Activated naive CD4-positive, alpha-beta T cell treated with anti-CD3 and anti-CD28 coated beads, Interleukin-2, amount 50 U/mL, for 72 hours (primary cell): ENCODE data around the gene LHPP. TPM values are rescaled to one million over a fixed set of nuclear protein-coding genes. Genes with fewer than 3 reads are reported as not detected.

Experiments
- ATAC-seq, 2 donors: fragments of 150-1000 bp; cut with Tn5 transposase; 2 replicates each; pipeline ENCODE4 v1.10.0; 2021; ENCODE audit warnings: mild to moderate bottlenecking in 2 of 2, moderate library complexity in 2 of 2
- DNase-seq, 2 donors: peaks; one replicate each; pipeline ENCODE4 v3.0.0; 2021 to 2022; ENCODE audit warnings: low spot score in 2 of 2
- H3K27ac Mint-ChIP-seq, 2 donors: one replicate each; pipeline ENCODE4 v1.8.0; 2022; ENCODE audit warnings: mild to moderate bottlenecking in 2 of 2, mixed read lengths in 2 of 2
- H3K36me3 Mint-ChIP-seq, 2 donors: one replicate each; pipeline ENCODE4 v1.8.0; 2022; ENCODE audit warnings: mixed read lengths in 2 of 2
- H3K9me3 Mint-ChIP-seq, 2 donors: one replicate each; pipeline ENCODE4 v1.8.0; 2022; ENCODE audit warnings: mixed read lengths in 2 of 2
- total RNA-seq, 2 donors: library from RNA; stranded (reverse); gene quantifications; one replicate each; pipeline ENCODE4 v1.2.3, GENCODE V29; 2022

Gene LHPP
- total RNA-seq, 2 donors from 2014 or later, result 12.5 to 13.0 TPM

DNA sequence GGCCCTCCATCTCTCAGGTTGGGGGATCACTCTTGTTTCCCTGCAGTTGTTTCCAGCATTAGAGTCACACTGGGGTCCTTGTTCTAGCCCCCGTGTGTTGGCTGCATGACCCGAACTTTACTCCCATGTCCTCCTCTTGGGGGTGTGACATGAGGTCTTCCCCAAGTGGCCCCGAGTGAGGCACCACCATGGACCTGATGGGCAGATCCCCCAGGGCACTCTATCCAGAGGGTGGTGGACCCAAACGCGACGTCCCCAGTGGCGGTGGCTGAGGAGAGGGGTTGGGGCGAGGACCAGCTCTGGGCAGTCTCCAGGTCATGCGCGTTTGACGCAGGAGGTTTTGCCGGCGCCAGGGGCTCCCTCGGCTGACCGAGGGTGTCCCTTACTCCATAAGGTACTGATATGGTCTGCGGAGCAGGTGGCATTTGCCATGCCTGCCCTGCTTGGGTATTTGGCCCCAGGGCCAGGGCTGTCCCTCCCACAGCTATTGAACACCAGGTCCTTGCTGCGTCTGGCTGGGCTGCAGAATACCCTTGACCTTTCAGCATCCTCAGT, 131.9 kb downstream of the LHPP start:
- peaks cover 5% of the 10 kb centered on the region in 2 donors for H3K36me3 Mint-ChIP-seq
- ATAC-seq, result no peak
- DNase-seq, result no peak
- no peak overlapping the region for H3K27ac Mint-ChIP-seq
- peaks cover 0 to 6% of the 10 kb centered on the region in 2 donors for H3K9me3 Mint-ChIP-seq

DNA sequence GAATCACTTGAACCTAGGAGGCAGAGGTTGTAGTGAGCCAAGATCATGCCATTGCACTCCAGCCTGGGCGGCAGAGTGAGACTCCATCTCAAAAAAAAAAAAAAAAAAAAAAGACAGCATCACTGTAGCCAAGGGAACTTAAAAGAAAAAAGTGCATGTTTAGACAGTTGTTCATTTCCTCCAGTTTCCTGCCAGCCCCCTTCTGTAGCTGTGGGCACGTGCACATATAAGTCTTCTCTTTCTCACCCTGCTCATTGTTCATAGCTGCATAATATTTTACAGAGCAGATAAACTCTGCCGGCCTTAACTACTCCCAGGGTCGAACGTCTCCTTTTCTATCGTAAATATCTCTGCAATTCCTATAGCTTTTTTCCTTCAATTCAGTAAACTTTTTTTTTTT, 132.6 kb downstream of the LHPP start:
- Mint-ChIP-seq H3K27ac (no peak overlapping the region), H3K36me3 (peaks cover 5% of the 10 kb centered on the region in 2 donors), H3K9me3 (peaks cover 0 to 6% of the 10 kb centered on the region in 2 donors)
- ATAC-seq (no peak), DNase-seq (no peak)

DNA sequence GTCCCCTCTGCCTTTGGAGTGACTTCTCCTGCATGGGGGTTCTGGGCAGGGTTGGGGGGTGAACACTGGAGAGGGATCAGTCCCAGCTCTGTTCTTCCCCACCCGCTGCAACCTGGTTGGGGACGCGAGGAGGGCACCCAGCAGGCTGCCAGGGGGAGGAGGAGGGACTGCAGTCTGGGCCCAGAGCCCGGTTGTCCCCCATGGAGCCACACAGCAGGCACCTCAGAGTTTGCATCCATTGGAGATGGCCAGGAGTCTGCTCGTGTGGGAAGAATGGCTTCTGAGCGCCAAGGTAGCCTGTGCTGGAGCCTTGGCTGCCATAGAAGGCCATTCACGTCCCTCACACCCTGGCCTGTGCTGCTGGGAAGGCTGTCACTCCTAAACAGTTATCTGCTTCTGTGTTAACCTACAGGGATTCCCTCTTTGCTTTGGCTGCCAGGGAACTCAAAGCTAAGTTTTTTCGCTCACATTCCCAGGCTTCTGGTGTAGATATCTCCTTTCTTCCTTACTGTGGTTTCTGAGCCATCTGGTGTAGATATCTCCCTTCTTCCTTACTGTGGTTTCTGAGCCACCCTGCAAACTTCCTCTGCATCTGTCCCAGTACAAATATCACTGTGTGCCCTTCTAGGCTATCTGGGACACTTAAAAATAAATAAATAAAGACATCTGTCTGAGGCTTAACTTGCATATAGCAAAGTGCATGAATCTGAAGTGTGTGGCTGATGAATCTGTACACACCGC, 133.7 kb downstream of the LHPP start:
- Mint-ChIP-seq H3K36me3 (peaks cover 5% of the 10 kb centered on the region in 2 donors), H3K27ac (no peak overlapping the region), H3K9me3 (peaks cover 0 to 6% of the 10 kb centered on the region in 2 donors)
- ATAC-seq (no peak), DNase-seq (no peak)

DNA sequence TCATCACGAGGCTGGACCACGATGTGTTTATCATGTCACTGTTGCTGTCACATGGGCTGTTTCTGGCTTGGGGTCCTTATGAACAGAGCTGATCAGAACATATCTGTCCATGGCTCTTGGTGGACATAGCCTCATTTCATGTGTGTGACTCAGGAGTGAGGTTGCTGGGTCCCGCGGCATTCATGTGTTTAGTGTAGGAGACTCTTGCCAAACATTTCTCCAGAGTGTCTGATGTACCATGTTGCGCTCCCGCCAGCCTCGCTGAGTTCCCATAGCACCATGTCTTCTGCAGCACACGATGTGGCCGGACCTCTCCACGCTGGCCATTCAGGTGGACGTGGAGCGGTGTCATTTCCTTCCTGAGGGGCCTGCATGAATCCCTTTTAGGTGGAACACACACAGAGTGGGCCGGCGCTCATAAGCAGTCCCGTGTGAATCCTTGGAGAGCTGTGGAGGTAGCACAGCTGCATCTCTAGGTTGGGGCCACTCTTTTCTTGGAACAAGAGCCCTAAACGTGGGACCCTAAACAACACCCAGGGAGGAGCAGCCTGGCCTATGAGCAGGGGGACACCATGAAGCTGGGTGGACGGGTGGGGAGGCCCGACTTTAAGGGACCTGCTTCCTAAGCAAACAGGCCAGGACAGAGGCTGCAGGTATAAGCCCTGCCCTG, 134.6 kb downstream of the LHPP start:
- ATAC-seq, result no peak
- Mint-ChIP-seq H3K36me3 (peaks cover 5% of the 10 kb centered on the region in 2 donors), H3K27ac (no peak overlapping the region), H3K9me3 (peaks cover 0 to 6% of the 10 kb centered on the region in 2 donors)
- no peak for DNase-seq

DNA sequence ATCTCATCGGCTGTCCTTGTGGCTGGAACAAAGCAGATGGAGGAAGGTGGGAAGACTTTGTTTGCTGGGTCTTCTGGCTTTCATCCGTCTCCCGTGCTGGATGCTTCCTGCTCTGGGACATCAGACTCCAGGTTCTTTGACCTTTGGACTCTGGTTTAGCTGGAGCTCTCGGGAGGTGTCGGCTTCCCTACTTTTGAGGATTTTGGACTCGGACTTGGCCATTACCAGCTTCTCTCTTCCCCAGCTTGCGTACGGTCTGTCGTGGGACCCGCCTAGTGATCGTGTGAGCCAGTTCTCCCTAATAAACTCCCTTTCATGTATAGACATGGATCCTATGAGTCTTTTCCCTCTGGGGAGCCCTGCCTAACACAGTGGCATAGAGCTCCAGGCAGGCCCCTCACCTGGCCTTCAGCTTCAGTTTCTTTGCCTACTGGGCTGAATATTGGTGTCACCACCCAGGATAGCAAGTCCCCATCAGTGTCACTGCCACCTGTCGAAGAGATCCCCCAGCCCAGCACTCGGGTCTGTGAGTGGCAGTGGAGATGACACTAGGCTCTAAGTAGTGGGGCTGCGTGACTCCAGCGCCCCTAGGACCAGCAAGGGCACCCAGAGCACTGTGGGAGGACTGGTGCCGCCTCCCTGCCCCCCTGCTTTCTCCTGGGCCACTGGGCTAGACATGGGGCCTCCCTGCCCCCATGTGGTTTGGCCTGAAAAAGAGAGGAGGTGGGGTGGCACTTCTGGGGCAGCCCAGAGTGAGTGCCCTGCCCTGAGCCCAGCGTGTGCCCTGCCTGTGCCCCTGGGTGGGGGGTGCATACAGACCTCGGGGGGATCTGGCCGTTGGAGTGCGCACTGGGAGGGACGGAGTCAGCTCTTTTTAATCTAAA, 135.6 kb downstream of the LHPP start:
- Mint-ChIP-seq H3K27ac (no peak overlapping the region), H3K36me3 (no peaks in the 10 kb centered on the region), H3K9me3 (no peaks in the 10 kb centered on the region)
- ATAC-seq, result no peak
- DNase-seq, result no peak

- ATAC-seq, result no peak
Measured at GRCh38 chr10:124597846-124598165, 136.2 kb downstream of the LHPP start.

DNA sequence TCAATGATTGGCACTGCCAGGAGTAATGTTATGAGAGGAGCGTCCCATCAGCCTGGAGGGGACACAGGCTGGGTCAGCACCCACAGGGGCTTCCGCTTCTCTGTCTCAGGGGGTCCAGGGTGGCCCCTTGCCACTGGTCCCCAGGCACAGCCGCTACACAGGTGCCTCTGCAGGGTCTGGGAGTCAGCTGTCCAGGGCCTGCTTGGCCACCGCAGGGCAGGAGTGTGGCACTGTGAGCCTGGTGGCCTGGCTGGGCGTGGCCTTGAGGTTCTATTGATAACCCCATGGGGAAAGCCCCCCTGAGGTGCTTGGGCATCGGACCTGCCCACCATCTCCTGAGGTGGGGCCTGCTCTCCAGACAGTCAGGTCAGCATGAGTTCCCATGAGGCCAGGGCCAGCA, 136.6 kb downstream of the LHPP start:
- Mint-ChIP-seq H3K9me3 (no peaks in the 10 kb centered on the region), H3K36me3 (no peaks in the 10 kb centered on the region), H3K27ac (no peak overlapping the region)
- DNase-seq (no peak), ATAC-seq (no peak)

More at GRCh38 chr10:124597846-124598165, 136.2 kb downstream of the LHPP start:
- H3K27ac Mint-ChIP-seq, result no peak overlapping the region
- no peak for DNase-seq
- no peaks in the 10 kb centered on the region for H3K36me3 Mint-ChIP-seq
- H3K9me3 Mint-ChIP-seq, result no peaks in the 10 kb centered on the region

DNA sequence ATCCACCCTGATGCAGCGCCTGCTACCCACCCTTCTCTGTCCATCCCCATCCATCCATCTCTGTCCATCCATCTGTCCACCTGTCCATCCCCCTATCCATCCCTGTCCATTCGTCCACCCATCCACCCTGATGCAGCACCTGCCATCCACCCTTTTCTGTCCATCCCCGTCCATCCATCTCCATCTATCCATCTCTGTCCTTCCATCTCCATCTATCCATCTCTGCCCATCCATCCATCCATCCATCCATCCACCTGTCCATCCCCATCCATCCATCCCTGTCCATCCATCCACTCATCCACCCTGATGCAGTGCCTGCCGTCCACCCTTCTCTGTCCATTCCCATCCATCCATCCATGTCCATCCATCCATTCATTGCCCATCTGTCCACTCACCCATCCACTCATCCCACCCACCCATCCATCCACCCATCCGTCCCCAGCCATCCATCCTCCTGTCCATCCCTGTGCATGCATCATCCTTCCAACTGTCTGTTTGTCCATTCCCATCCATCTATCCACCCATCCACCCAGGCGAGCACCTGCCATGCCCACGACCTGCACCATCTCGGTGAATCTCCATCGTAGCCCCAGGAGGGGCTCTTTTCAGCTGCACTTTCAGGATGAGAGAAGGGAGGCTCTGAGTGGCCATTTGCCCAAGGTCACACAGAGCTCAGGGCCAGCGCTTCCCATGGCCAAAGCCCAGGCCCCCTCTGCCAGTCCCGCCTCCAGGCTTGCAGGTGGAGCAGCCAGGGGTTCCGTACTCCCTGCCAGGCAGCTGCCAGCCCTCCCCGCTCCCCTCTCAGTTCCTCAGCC, 137.4 kb downstream of the LHPP start:
- DNase-seq (no peak), ATAC-seq (no peak)
- H3K36me3 Mint-ChIP-seq, result no peaks in the 10 kb centered on the region
- H3K9me3 Mint-ChIP-seq, result no peaks in the 10 kb centered on the region
- H3K27ac Mint-ChIP-seq, result no peak overlapping the region

DNA sequence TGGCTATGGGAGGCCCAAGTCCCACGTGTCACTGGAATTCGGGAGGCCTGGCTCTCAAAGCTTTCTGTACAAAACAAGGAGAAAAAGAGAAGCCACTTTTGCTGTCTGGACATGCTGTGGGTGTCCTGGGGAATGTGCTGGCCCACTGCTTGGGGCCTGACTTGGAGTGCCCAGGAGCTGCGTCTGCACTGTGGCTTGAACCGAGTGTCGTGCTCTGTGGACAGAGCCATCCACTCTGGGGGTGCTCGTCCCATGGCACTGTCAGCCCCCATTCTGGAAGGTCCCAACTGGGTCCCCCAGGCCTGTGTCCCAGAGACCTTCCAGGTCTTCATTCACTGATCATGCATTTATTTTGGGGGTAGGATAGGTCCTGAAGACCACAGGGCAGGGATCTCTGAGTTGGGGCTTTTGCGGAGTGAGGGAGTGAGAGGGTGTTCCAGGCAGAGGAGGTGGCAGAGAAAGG, 138.0 kb downstream of the LHPP start:
- no peak for DNase-seq
- Mint-ChIP-seq H3K36me3 (no peaks in the 10 kb centered on the region), H3K27ac (no peak overlapping the region), H3K9me3 (no peaks in the 10 kb centered on the region)
- no peak for ATAC-seq

- ATAC-seq (no peak), DNase-seq (no peak)
Measured at GRCh38 chr10:124600051-124600880, 138.6 kb downstream of the LHPP start.

GRCh38 chr10:124601016-124601415, 139.4 kb downstream of the LHPP start:
- Mint-ChIP-seq H3K9me3 (no peaks in the 10 kb centered on the region), H3K36me3 (no peaks in the 10 kb centered on the region), H3K27ac (no peak overlapping the region)
- DNase-seq (no peak), ATAC-seq (no peak)

More at GRCh38 chr10:124600051-124600880, 138.6 kb downstream of the LHPP start:
- no peak overlapping the region for H3K27ac Mint-ChIP-seq
- H3K9me3 Mint-ChIP-seq, result no peaks in the 10 kb centered on the region
- no peaks in the 10 kb centered on the region for H3K36me3 Mint-ChIP-seq

GRCh38 chr10:124601431-124602120, 140.0 kb downstream of the LHPP start:
- ATAC-seq (no peak), DNase-seq (no peak)
- Mint-ChIP-seq H3K27ac (no peak overlapping the region), H3K36me3 (no peaks in the 10 kb centered on the region), H3K9me3 (no peaks in the 10 kb centered on the region)

DNA sequence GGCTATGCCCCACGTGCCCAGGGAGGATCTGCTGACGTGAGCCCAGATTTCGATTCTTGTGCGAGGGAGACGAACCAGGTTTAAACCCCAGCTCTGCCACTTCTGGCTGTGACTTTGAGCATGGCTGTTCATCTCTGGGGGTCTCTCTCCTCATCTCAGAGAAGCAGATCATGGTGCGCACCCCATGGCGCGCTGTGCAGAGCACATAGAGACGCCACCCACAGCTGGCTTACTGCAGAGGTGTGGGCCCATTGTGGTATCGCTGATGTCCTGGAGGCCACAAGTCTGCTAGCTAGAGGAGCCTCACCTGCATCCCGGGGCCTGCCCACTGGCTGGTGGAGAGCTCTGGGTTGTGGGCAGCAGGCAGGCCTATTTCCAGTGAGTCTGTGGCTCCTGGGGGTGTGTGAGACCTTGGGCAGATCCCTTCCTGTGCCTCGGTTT, 140.5 kb downstream of the LHPP start:
- H3K9me3 Mint-ChIP-seq, result no peaks in the 10 kb centered on the region
- DNase-seq (no peak), ATAC-seq (no peak)
- H3K27ac Mint-ChIP-seq, result no peak overlapping the region
- no peaks in the 10 kb centered on the region for H3K36me3 Mint-ChIP-seq

- Mint-ChIP-seq H3K36me3 (no peaks in the 10 kb centered on the region), H3K27ac (no peak overlapping the region), H3K9me3 (no peaks in the 10 kb centered on the region)
- ATAC-seq, result no peak
- DNase-seq, result no peak
Measured at GRCh38 chr10:124602646-124603365, 141.2 kb downstream of the LHPP start.
